ENCODE results near the gene CCDC8. TPM values are rescaled to one million over a fixed set of nuclear protein-coding genes. Genes with fewer than 3 reads are reported as not detected.

Gene CCDC8
- polyA plus RNA-seq, 1 donor from 2014 or later, result 0.84 TPM

DNA sequence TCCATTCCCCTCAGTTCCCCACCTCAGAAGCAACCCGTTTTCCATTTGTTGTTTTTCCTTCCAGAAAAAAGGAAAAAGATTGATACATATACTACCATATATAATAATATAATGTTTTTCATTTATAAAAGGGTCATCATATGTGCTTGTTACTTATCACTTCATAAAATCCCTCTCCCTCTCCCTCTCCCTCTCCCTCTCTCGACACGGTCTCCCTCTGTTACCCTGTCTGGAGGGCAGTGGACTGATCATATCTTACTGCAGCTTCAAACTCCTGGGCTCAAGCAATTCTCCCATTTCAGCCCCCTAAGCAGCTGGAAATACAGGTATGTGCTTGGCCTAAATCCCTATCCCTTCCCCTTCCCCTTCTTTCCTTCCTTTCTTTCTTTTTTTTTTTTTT, 40.9 kb upstream of the CCDC8 start:
- no peak overlapping the region for H3K9ac ChIP-seq (ENCODE audit: low read length)
- no peaks in the 10 kb centered on the region for H3K79me2 ChIP-seq (replicated peaks; ENCODE audit: insufficient read depth, low read length)
- no peaks in the 10 kb centered on the region for H3K9me3 ChIP-seq (ENCODE audit: low read length)
- H2AFZ ChIP-seq (ENCODE audit: low read depth, low read length), result no peak overlapping the region
- H3K9me2 ChIP-seq (ENCODE audit: insufficient read depth, low read length), result no peaks in the 10 kb centered on the region
- H3F3A ChIP-seq (ENCODE audit: insufficient read depth, low read length, poor library complexity, severe bottlenecking), result no peaks in the 10 kb centered on the region
- no peak overlapping the region for H3K27ac ChIP-seq (ENCODE audit: low read length)
- TF ChIP-seq EZH2 (IDR thresholded peaks at IDR 0.05; ENCODE audit: borderline replicate concordance, insufficient read depth, low read length, poor library complexity, severe bottlenecking), result no peak
- TF ChIP-seq RAD21 (conservative IDR thresholded peaks at IDR 0.05), result no peak
- no peak for TF ChIP-seq SMC3 (conservative IDR thresholded peaks at IDR 0.05; ENCODE audit: poor library complexity)
- TF ChIP-seq, protein P1, sequence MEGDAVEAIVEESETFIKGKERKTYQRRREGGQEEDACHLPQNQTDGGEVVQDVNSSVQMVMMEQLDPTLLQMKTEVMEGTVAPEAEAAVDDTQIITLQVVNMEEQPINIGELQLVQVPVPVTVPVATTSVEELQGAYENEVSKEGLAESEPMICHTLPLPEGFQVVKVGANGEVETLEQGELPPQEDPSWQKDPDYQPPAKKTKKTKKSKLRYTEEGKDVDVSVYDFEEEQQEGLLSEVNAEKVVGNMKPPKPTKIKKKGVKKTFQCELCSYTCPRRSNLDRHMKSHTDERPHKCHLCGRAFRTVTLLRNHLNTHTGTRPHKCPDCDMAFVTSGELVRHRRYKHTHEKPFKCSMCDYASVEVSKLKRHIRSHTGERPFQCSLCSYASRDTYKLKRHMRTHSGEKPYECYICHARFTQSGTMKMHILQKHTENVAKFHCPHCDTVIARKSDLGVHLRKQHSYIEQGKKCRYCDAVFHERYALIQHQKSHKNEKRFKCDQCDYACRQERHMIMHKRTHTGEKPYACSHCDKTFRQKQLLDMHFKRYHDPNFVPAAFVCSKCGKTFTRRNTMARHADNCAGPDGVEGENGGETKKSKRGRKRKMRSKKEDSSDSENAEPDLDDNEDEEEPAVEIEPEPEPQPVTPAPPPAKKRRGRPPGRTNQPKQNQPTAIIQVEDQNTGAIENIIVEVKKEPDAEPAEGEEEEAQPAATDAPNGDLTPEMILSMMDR (IDR thresholded peaks at IDR 0.05; ENCODE audit: poor library complexity, severe bottlenecking), result no peak
- TF ChIP-seq EP300 (conservative IDR thresholded peaks at IDR 0.05; ENCODE audit: poor library complexity, severe bottlenecking), result no peak
- no peak for TF ChIP-seq MXI1 (conservative IDR thresholded peaks at IDR 0.05; ENCODE audit: poor library complexity, severe bottlenecking)
- TF ChIP-seq POLR2AphosphoS5 (IDR thresholded peaks at IDR 0.05), result no peak
- TF ChIP-seq TAF1 (IDR thresholded peaks at IDR 0.05; ENCODE audit: low read depth), result no peak
- TF ChIP-seq, protein P2, sequence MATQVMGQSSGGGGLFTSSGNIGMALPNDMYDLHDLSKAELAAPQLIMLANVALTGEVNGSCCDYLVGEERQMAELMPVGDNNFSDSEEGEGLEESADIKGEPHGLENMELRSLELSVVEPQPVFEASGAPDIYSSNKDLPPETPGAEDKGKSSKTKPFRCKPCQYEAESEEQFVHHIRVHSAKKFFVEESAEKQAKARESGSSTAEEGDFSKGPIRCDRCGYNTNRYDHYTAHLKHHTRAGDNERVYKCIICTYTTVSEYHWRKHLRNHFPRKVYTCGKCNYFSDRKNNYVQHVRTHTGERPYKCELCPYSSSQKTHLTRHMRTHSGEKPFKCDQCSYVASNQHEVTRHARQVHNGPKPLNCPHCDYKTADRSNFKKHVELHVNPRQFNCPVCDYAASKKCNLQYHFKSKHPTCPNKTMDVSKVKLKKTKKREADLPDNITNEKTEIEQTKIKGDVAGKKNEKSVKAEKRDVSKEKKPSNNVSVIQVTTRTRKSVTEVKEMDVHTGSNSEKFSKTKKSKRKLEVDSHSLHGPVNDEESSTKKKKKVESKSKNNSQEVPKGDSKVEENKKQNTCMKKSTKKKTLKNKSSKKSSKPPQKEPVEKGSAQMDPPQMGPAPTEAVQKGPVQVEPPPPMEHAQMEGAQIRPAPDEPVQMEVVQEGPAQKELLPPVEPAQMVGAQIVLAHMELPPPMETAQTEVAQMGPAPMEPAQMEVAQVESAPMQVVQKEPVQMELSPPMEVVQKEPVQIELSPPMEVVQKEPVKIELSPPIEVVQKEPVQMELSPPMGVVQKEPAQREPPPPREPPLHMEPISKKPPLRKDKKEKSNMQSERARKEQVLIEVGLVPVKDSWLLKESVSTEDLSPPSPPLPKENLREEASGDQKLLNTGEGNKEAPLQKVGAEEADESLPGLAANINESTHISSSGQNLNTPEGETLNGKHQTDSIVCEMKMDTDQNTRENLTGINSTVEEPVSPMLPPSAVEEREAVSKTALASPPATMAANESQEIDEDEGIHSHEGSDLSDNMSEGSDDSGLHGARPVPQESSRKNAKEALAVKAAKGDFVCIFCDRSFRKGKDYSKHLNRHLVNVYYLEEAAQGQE (IDR thresholded peaks at IDR 0.05; ENCODE audit: borderline replicate concordance), result no peak
- H3K4me2 ChIP-seq (ENCODE audit: low read length), result no peak overlapping the region
- H4K20me1 ChIP-seq (ENCODE audit: insufficient read depth), result no peaks in the 10 kb centered on the region
- no peak overlapping the region for H3K4me3 ChIP-seq (ENCODE audit: low read length)
- no peaks in the 10 kb centered on the region for H3K27me3 ChIP-seq (ENCODE audit: insufficient read depth, low read depth, low read length)
- no peaks in the 10 kb centered on the region for H3K36me3 ChIP-seq (ENCODE audit: insufficient read depth, low read length)

DNA sequence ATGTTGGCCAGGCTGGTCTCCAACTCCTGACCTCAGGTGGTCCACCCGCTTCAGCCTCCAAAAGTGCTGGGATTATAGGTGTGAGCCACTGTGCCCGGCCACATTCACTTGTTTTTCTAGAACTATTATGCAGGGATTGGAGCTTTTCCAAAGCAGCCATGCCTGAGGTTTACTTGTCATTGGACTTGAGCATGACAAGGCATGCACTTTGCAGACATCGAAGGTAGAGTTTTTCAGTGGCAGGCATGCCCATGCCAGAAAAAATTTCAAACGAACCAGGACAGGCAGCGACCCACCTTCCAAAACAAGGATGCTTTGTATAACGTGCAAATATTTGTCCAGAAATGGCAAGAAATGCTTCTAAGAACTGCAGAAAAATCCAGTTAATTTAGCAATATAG, 40.3 kb upstream of the CCDC8 start:
- Histone ChIP-seq H2AFZ (ENCODE audit: low read depth, low read length) (no peak overlapping the region), H3K36me3 (ENCODE audit: insufficient read depth, low read length) (no peaks in the 10 kb centered on the region), H4K20me1 (ENCODE audit: insufficient read depth) (no peaks in the 10 kb centered on the region), H3K79me2 (replicated peaks; ENCODE audit: insufficient read depth, low read length) (no peaks in the 10 kb centered on the region), H3K27ac (ENCODE audit: low read length) (no peak overlapping the region), H3F3A (ENCODE audit: insufficient read depth, low read length, poor library complexity, severe bottlenecking) (no peaks in the 10 kb centered on the region), H3K9me3 (ENCODE audit: low read length) (no peaks in the 10 kb centered on the region), H3K4me2 (ENCODE audit: low read length) (no peak overlapping the region), H3K4me3 (ENCODE audit: low read length) (no peak overlapping the region), H3K9me2 (ENCODE audit: insufficient read depth, low read length) (no peaks in the 10 kb centered on the region), H3K27me3 (ENCODE audit: insufficient read depth, low read depth, low read length) (no peaks in the 10 kb centered on the region), H3K9ac (ENCODE audit: low read length) (no peak overlapping the region)
- TF ChIP-seq EZH2 (IDR thresholded peaks at IDR 0.05; ENCODE audit: borderline replicate concordance, insufficient read depth, low read length, poor library complexity, severe bottlenecking) (no peak), EP300 (conservative IDR thresholded peaks at IDR 0.05; ENCODE audit: poor library complexity, severe bottlenecking) (no peak), MXI1 (conservative IDR thresholded peaks at IDR 0.05; ENCODE audit: poor library complexity, severe bottlenecking) (no peak), TAF1 (IDR thresholded peaks at IDR 0.05; ENCODE audit: low read depth) (no peak)
- TF ChIP-seq, protein P2 (IDR thresholded peaks at IDR 0.05; ENCODE audit: borderline replicate concordance), result no peak

All from neural cell (in vitro differentiated cells).